ENCODE measurements around the gene LHFPL2.

LHFPL2 gene

GRCh38 chr5:78611126-78611605 lies 37.4 kb downstream of the LHFPL2 start:
- Histone ChIP-seq H3K9me3 (ENCODE audit: control insufficient read depth, low read length) (no peaks in the 10 kb centered on the region), H3K36me3 (ENCODE audit: control insufficient read depth, insufficient read depth, low read length) (no peaks in the 10 kb centered on the region), H3K4me1 (ENCODE audit: control insufficient read depth, insufficient read depth, low read length, poor library complexity, severe bottlenecking) (no peaks in the 10 kb centered on the region), H3K4me3 (ENCODE audit: insufficient read depth, low read depth, low read length, poor library complexity, severe bottlenecking) (no peak overlapping the region), H3K27ac (ENCODE audit: insufficient read depth, low read length, poor library complexity, severe bottlenecking) (no peak overlapping the region), H3K27me3 (replicated peaks; ENCODE audit: control insufficient read depth, insufficient read depth, low read length, poor library complexity, severe bottlenecking) (no peaks in the 10 kb centered on the region)
- no peak for DNase-seq

GRCh38 chr5:78610636-78611035 lies 37.9 kb downstream of the LHFPL2 start:
- Histone ChIP-seq H3K36me3 (ENCODE audit: control insufficient read depth, insufficient read depth, low read length) (no peaks in the 10 kb centered on the region), H3K27me3 (replicated peaks; ENCODE audit: control insufficient read depth, insufficient read depth, low read length, poor library complexity, severe bottlenecking) (no peaks in the 10 kb centered on the region), H3K27ac (ENCODE audit: insufficient read depth, low read length, poor library complexity, severe bottlenecking) (no peak overlapping the region), H3K4me3 (ENCODE audit: insufficient read depth, low read depth, low read length, poor library complexity, severe bottlenecking) (no peak overlapping the region), H3K9me3 (ENCODE audit: control insufficient read depth, low read length) (no peaks in the 10 kb centered on the region), H3K4me1 (ENCODE audit: control insufficient read depth, insufficient read depth, low read length, poor library complexity, severe bottlenecking) (no peaks in the 10 kb centered on the region)
- DNase-seq = no peak

GRCh38 chr5:78610163-78610583 lies 38.4 kb downstream of the LHFPL2 start:
- no peak for DNase-seq
- H3K36me3 ChIP-seq (ENCODE audit: control insufficient read depth, insufficient read depth, low read length) = no peaks in the 10 kb centered on the region
- no peaks in the 10 kb centered on the region for H3K27me3 ChIP-seq (replicated peaks; ENCODE audit: control insufficient read depth, insufficient read depth, low read length, poor library complexity, severe bottlenecking)
- no peak overlapping the region for H3K27ac ChIP-seq (ENCODE audit: insufficient read depth, low read length, poor library complexity, severe bottlenecking)
- no peaks in the 10 kb centered on the region for H3K4me1 ChIP-seq (ENCODE audit: control insufficient read depth, insufficient read depth, low read length, poor library complexity, severe bottlenecking)
- no peak overlapping the region for H3K4me3 ChIP-seq (ENCODE audit: insufficient read depth, low read depth, low read length, poor library complexity, severe bottlenecking)
- no peaks in the 10 kb centered on the region for H3K9me3 ChIP-seq (ENCODE audit: control insufficient read depth, low read length)

GRCh38 chr5:78607864-78608263 lies 40.7 kb downstream of the LHFPL2 start:
- no peaks in the 10 kb centered on the region for H3K27me3 ChIP-seq (replicated peaks; ENCODE audit: control insufficient read depth, insufficient read depth, low read length, poor library complexity, severe bottlenecking)
- H3K27ac ChIP-seq (ENCODE audit: insufficient read depth, low read length, poor library complexity, severe bottlenecking) = no peak overlapping the region
- H3K4me1 ChIP-seq (ENCODE audit: control insufficient read depth, insufficient read depth, low read length, poor library complexity, severe bottlenecking) = no peaks in the 10 kb centered on the region
- H3K9me3 ChIP-seq (ENCODE audit: control insufficient read depth, low read length) = no peaks in the 10 kb centered on the region
- no peaks in the 10 kb centered on the region for H3K36me3 ChIP-seq (ENCODE audit: control insufficient read depth, insufficient read depth, low read length)
- DNase-seq = no peak
- H3K4me3 ChIP-seq (ENCODE audit: insufficient read depth, low read depth, low read length, poor library complexity, severe bottlenecking) = no peak overlapping the region

GRCh38 chr5:78606241-78606640 lies 42.3 kb downstream of the LHFPL2 start:
- Histone ChIP-seq H3K9me3 (ENCODE audit: control insufficient read depth, low read length) (no peaks in the 10 kb centered on the region), H3K27ac (ENCODE audit: insufficient read depth, low read length, poor library complexity, severe bottlenecking) (no peak overlapping the region)

GRCh38 chr5:78605611-78606010 lies 43.0 kb downstream of the LHFPL2 start:
- no peak for DNase-seq
- Histone ChIP-seq H3K4me1 (ENCODE audit: control insufficient read depth, insufficient read depth, low read length, poor library complexity, severe bottlenecking) (no peaks in the 10 kb centered on the region), H3K9me3 (ENCODE audit: control insufficient read depth, low read length) (no peaks in the 10 kb centered on the region), H3K27ac (ENCODE audit: insufficient read depth, low read length, poor library complexity, severe bottlenecking) (no peak overlapping the region), H3K4me3 (ENCODE audit: insufficient read depth, low read depth, low read length, poor library complexity, severe bottlenecking) (no peak overlapping the region), H3K27me3 (replicated peaks; ENCODE audit: control insufficient read depth, insufficient read depth, low read length, poor library complexity, severe bottlenecking) (no peaks in the 10 kb centered on the region), H3K36me3 (ENCODE audit: control insufficient read depth, insufficient read depth, low read length) (no peaks in the 10 kb centered on the region)

More at GRCh38 chr5:78606241-78606640, 42.3 kb downstream of the LHFPL2 start:
- no peaks in the 10 kb centered on the region for H3K27me3 ChIP-seq (replicated peaks; ENCODE audit: control insufficient read depth, insufficient read depth, low read length, poor library complexity, severe bottlenecking)
- no peaks in the 10 kb centered on the region for H3K4me1 ChIP-seq (ENCODE audit: control insufficient read depth, insufficient read depth, low read length, poor library complexity, severe bottlenecking)
- H3K4me3 ChIP-seq (ENCODE audit: insufficient read depth, low read depth, low read length, poor library complexity, severe bottlenecking) = no peak overlapping the region
- DNase-seq = no peak
- H3K36me3 ChIP-seq (ENCODE audit: control insufficient read depth, insufficient read depth, low read length) = no peaks in the 10 kb centered on the region

GRCh38 chr5:78604689-78605285 lies 43.8 kb downstream of the LHFPL2 start:
- no peak overlapping the region for H3K27ac ChIP-seq (ENCODE audit: insufficient read depth, low read length, poor library complexity, severe bottlenecking)

GRCh38 chr5:78603636-78604175 lies 44.9 kb downstream of the LHFPL2 start:
- no peak for DNase-seq
- Histone ChIP-seq H3K9me3 (ENCODE audit: control insufficient read depth, low read length) (no peaks in the 10 kb centered on the region), H3K27ac (ENCODE audit: insufficient read depth, low read length, poor library complexity, severe bottlenecking) (no peak overlapping the region), H3K36me3 (ENCODE audit: control insufficient read depth, insufficient read depth, low read length) (no peaks in the 10 kb centered on the region), H3K4me1 (ENCODE audit: control insufficient read depth, insufficient read depth, low read length, poor library complexity, severe bottlenecking) (no peaks in the 10 kb centered on the region), H3K27me3 (replicated peaks; ENCODE audit: control insufficient read depth, insufficient read depth, low read length, poor library complexity, severe bottlenecking) (no peaks in the 10 kb centered on the region), H3K4me3 (ENCODE audit: insufficient read depth, low read depth, low read length, poor library complexity, severe bottlenecking) (no peak overlapping the region)

More at GRCh38 chr5:78604689-78605285, 43.8 kb downstream of the LHFPL2 start:
- Histone ChIP-seq H3K4me1 (ENCODE audit: control insufficient read depth, insufficient read depth, low read length, poor library complexity, severe bottlenecking) (no peaks in the 10 kb centered on the region), H3K36me3 (ENCODE audit: control insufficient read depth, insufficient read depth, low read length) (no peaks in the 10 kb centered on the region), H3K4me3 (ENCODE audit: insufficient read depth, low read depth, low read length, poor library complexity, severe bottlenecking) (no peak overlapping the region), H3K27me3 (replicated peaks; ENCODE audit: control insufficient read depth, insufficient read depth, low read length, poor library complexity, severe bottlenecking) (no peaks in the 10 kb centered on the region), H3K9me3 (ENCODE audit: control insufficient read depth, low read length) (no peaks in the 10 kb centered on the region)
- DNase-seq = no peak

GRCh38 chr5:78602400-78602799 lies 46.2 kb downstream of the LHFPL2 start:
- Histone ChIP-seq H3K36me3 (ENCODE audit: control insufficient read depth, insufficient read depth, low read length) (no peaks in the 10 kb centered on the region), H3K4me1 (ENCODE audit: control insufficient read depth, insufficient read depth, low read length, poor library complexity, severe bottlenecking) (no peaks in the 10 kb centered on the region), H3K27ac (ENCODE audit: insufficient read depth, low read length, poor library complexity, severe bottlenecking) (no peak overlapping the region), H3K27me3 (replicated peaks; ENCODE audit: control insufficient read depth, insufficient read depth, low read length, poor library complexity, severe bottlenecking) (no peaks in the 10 kb centered on the region), H3K4me3 (ENCODE audit: insufficient read depth, low read depth, low read length, poor library complexity, severe bottlenecking) (no peak overlapping the region), H3K9me3 (ENCODE audit: control insufficient read depth, low read length) (no peaks in the 10 kb centered on the region)
- DNase-seq = no peak

- Histone ChIP-seq H3K27ac (ENCODE audit: insufficient read depth, low read length, poor library complexity, severe bottlenecking) (no peak overlapping the region), H3K4me1 (ENCODE audit: control insufficient read depth, insufficient read depth, low read length, poor library complexity, severe bottlenecking) (no peaks in the 10 kb centered on the region), H3K4me3 (ENCODE audit: insufficient read depth, low read depth, low read length, poor library complexity, severe bottlenecking) (no peak overlapping the region)
Observed at GRCh38 chr5:78601559-78602314, 46.8 kb downstream of the LHFPL2 start.

More at GRCh38 chr5:78601559-78602314, 46.8 kb downstream of the LHFPL2 start:
- H3K9me3 ChIP-seq (ENCODE audit: control insufficient read depth, low read length) = no peaks in the 10 kb centered on the region
- no peaks in the 10 kb centered on the region for H3K27me3 ChIP-seq (replicated peaks; ENCODE audit: control insufficient read depth, insufficient read depth, low read length, poor library complexity, severe bottlenecking)
- no peaks in the 10 kb centered on the region for H3K36me3 ChIP-seq (ENCODE audit: control insufficient read depth, insufficient read depth, low read length)
- no peak for DNase-seq
